H9 (cell line): ENCODE data around the gene CYP4V2. TPM values are rescaled to one million over a fixed set of nuclear protein-coding genes. Genes with fewer than 3 reads are reported as not detected.

Experiments
- DNase-seq: peaks from one replicate; pipeline ENCODE4 v3.0.0-alpha.2; 2017
- H2AFZ ChIP-seq: one replicate; pipeline ENCODE4 v1.6.1; 2013; ENCODE audit warnings: mild to moderate bottlenecking, low read length, control low read depth, moderate library complexity
- H2AK5ac ChIP-seq: 2 replicates; pipeline ENCODE4 v1.6.1; 2013; ENCODE audit warnings: low read length, control low read depth, mixed read lengths; ENCODE audit not compliant: insufficient read length
- H2BK120ac ChIP-seq: one replicate; pipeline ENCODE4 v1.6.1; 2013; ENCODE audit warnings: low read depth, mild to moderate bottlenecking, low read length, control low read depth, inconsistent platforms; ENCODE audit not compliant: poor library complexity, severe bottlenecking
- H2BK12ac ChIP-seq: 2 replicates; pipeline ENCODE4 v1.6.1; 2013; ENCODE audit warnings: low read length, control low read depth, mixed read lengths, low read depth; ENCODE audit not compliant: insufficient read length
- H2BK15ac ChIP-seq: 2 replicates; pipeline ENCODE4 v1.6.1; 2013; ENCODE audit warnings: low read depth, low read length, control low read depth
- H2BK20ac ChIP-seq: one replicate; pipeline ENCODE4 v1.6.1; 2013; ENCODE audit warnings: low read depth, mild to moderate bottlenecking, low read length, control low read depth, inconsistent platforms; ENCODE audit not compliant: poor library complexity, severe bottlenecking
- H2BK5ac ChIP-seq: 2 replicates; pipeline ENCODE4 v1.6.1; 2013; ENCODE audit warnings: low read length, control low read depth, mixed read lengths; ENCODE audit not compliant: insufficient read length
- H3K14ac ChIP-seq: 2 replicates; pipeline ENCODE4 v1.6.1; 2013; ENCODE audit warnings: low read length, control low read depth; ENCODE audit not compliant: insufficient read depth
- H3K18ac ChIP-seq: 2 replicates; pipeline ENCODE4 v1.6.1; 2013; ENCODE audit warnings: low read depth, mild to moderate bottlenecking, mixed read lengths, low read length, control low read depth; ENCODE audit not compliant: insufficient read length
- H3K23ac ChIP-seq: 2 replicates; pipeline ENCODE4 v1.6.1; 2013; ENCODE audit warnings: low read length, control low read depth, mixed read lengths, low read depth; ENCODE audit not compliant: insufficient read length
- H3K23me2 ChIP-seq: 2 replicates; pipeline ENCODE4 v1.6.1; 2013; ENCODE audit warnings: low read depth, mild to moderate bottlenecking, mixed read lengths, low read length, control low read depth; ENCODE audit not compliant: insufficient read length, poor library complexity, severe bottlenecking
- H3K27ac ChIP-seq: 2 replicates; pipeline ENCODE4 v1.5.1; 2013; ENCODE audit warnings: low read length, control low read depth, mixed read lengths, low read depth; ENCODE audit not compliant: insufficient read length
- H3K27me3 ChIP-seq: 2 replicates; pipeline ENCODE4 v1.6.1; 2013; ENCODE audit warnings: low read length, control low read depth, inconsistent platforms; ENCODE audit not compliant: insufficient read depth
- H3K4ac ChIP-seq: 2 replicates; pipeline ENCODE4 v1.6.1; 2013; ENCODE audit warnings: low read depth, mild to moderate bottlenecking, control low read depth, inconsistent platforms, low read length, moderate library complexity
- H3K4me1 ChIP-seq: 2 replicates; pipeline ENCODE4 v1.6.1; 2013; ENCODE audit warnings: low read length, control low read depth, inconsistent platforms; ENCODE audit not compliant: insufficient read depth
- H3K4me2 ChIP-seq: 2 replicates; pipeline ENCODE4 v1.6.1; 2013; ENCODE audit warnings: low read length, control low read depth, mixed read lengths; ENCODE audit not compliant: insufficient read length, insufficient read depth
- H3K56ac ChIP-seq: 2 replicates; pipeline ENCODE4 v1.6.1; 2013; ENCODE audit warnings: low read depth, mild to moderate bottlenecking, mixed read lengths, low read length, control low read depth; ENCODE audit not compliant: insufficient read length
- H3K79me1 ChIP-seq: 2 replicates; pipeline ENCODE4 v1.6.1; 2013; ENCODE audit warnings: low read depth, mild to moderate bottlenecking, moderate library complexity, low read length, control low read depth, inconsistent platforms; ENCODE audit not compliant: insufficient read depth, poor library complexity, severe bottlenecking
- H3K79me2 ChIP-seq: 2 replicates; pipeline ENCODE4 v1.6.1; 2013; ENCODE audit warnings: low read length, control low read depth, inconsistent platforms; ENCODE audit not compliant: insufficient read depth
- H3K9ac ChIP-seq: 2 replicates; pipeline ENCODE4 v1.6.1; 2013; ENCODE audit warnings: low read length, control low read depth, mixed read lengths; ENCODE audit not compliant: insufficient read length; ENCODE audit errors: extremely low read depth
- H3K9me3 ChIP-seq: one replicate; pipeline ENCODE4 v1.6.1; 2013; ENCODE audit warnings: low read depth, low read length, inconsistent platforms; ENCODE audit not compliant: control insufficient read depth
- H3T11ph ChIP-seq: one replicate; pipeline ENCODE4 v1.6.1; 2013; ENCODE audit warnings: mild to moderate bottlenecking, low read length, control low read depth, inconsistent platforms
- H4K20me1 ChIP-seq: one replicate; pipeline ENCODE4 v1.6.1; 2013; ENCODE audit not compliant: control insufficient read depth, insufficient read length, insufficient read depth
- H4K5ac ChIP-seq: 2 replicates; pipeline ENCODE4 v1.6.1; 2013; ENCODE audit warnings: low read depth, mild to moderate bottlenecking, mixed read lengths, low read length, control low read depth; ENCODE audit not compliant: insufficient read length
- H4K8ac ChIP-seq: replicated peaks from 2 replicates; pipeline ENCODE4 v1.6.1; 2013; ENCODE audit warnings: low read length, control low read depth, mixed read lengths, low read depth; ENCODE audit not compliant: insufficient read length
- H4K91ac ChIP-seq: 2 replicates; pipeline ENCODE4 v1.6.1; 2013; ENCODE audit warnings: low read depth, mild to moderate bottlenecking, moderate library complexity, mixed read lengths, low read length, control low read depth; ENCODE audit not compliant: insufficient read length
- H3K27ac Mint-ChIP-seq, 3 experiments: 2 replicates in 2 of 3; 3 replicates in 1 of 3; pipeline ENCODE4 v1.8.0; 2020 to 2021; ENCODE audit warnings: mixed read lengths in 3 of 3, mild to moderate bottlenecking in 1 of 3, moderate library complexity in 1 of 3
- H3K27me3 Mint-ChIP-seq: 2 replicates; pipeline ENCODE4 v1.8.0; 2021; ENCODE audit warnings: low read depth, mild to moderate bottlenecking, moderate library complexity, mixed read lengths
- H3K36me3 Mint-ChIP-seq, 3 experiments: 2 replicates in 2 of 3; 3 replicates in 1 of 3; pipeline ENCODE4 v1.8.0; 2020 to 2021; ENCODE audit warnings: low read depth in 3 of 3, mixed read lengths in 3 of 3; ENCODE audit not compliant: insufficient read depth in 1 of 3
- H3K4me1 Mint-ChIP-seq, 2 experiments: 2 replicates each; pipeline ENCODE4 v1.8.0; 2020; ENCODE audit warnings: mixed read lengths in 2 of 2
- H3K4me3 Mint-ChIP-seq, 2 experiments: 2 replicates in 1 of 2; 3 replicates in 1 of 2; pipeline ENCODE4 v1.8.0; 2020 to 2021; ENCODE audit warnings: mild to moderate bottlenecking in 2 of 2, mixed read lengths in 2 of 2, moderate library complexity in 1 of 2
- H3K9me3 Mint-ChIP-seq, 2 experiments: 2 replicates in 1 of 2; 3 replicates in 1 of 2; pipeline ENCODE4 v1.8.0; 2020; ENCODE audit warnings: mild to moderate bottlenecking in 2 of 2, mixed read lengths in 2 of 2, moderate library complexity in 1 of 2
- WGBS: extraction: QIAGEN DNeasy Blood & Tissue Kit; methylation state at CpG from one replicate; pipeline ENCODE4 v1.1.7; 2013; ENCODE audit warnings: missing lambda C conversion rate, low lambda C conversion rate, mixed read lengths; ENCODE audit not compliant: insufficient read length; ENCODE audit errors: extremely low coverage; 5-methylcytosine and 5-hydroxymethylcytosine counted together
- total RNA-seq: library from RNA; stranded (reverse); gene quantifications from 2 replicates; pipeline ENCODE4 v1.2.1, GENCODE V29; 2021
- TF ChIP-seq, protein P1 (sequence below): fragments of 200-600 bp; sonication (generic); conservative IDR thresholded peaks from 3 replicates; pipeline ENCODE4 v1.8.0; 2021; ENCODE audit warnings: antibody characterized with exemption, mild to moderate bottlenecking

CYP4V2 gene
- total RNA-seq, 1 experiment from 2014 or later: 1.0 TPM

DNA sequence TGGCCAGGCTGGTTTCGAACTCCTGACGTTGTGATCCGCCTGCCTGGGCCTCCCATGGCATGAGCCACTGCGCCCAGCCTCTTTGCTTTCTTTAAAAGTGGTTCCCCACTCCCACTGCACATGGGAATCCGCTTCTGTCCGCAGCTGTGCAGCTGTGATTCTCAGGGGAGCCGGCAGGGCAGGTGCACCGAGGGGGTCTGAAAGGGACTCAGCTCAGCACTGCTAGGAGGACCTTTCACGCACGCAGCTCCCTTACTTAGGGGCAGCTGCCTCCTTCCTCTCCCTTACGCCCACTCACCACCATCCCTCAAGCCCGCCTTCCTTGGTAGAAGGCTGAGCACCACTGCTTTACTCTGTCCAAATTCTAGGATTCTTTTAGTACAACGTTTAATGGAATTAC, 40.4 kb upstream of the CYP4V2 start:
- DNase-seq: no peak
- no peak overlapping the region for H3K4me2 ChIP-seq

More for the DNA sequence above, 40.4 kb upstream of the CYP4V2 start:
- Histone ChIP-seq H3K9ac (no peak overlapping the region), H3K4me1 (no peaks in the 10 kb centered on the region), H2BK5ac (no peak overlapping the region), H3K27me3 (no peaks in the 10 kb centered on the region; the same call in 1 of the 2 replicates), H3K23ac (no peak overlapping the region), H3K18ac (no peak overlapping the region), H4K91ac (no peak overlapping the region), H3T11ph (no peak overlapping the region), H2BK20ac (no peak overlapping the region), H4K20me1 (no peaks in the 10 kb centered on the region), H2BK15ac (no peak overlapping the region), H2AFZ (no peak overlapping the region), H3K14ac (no peak overlapping the region), H2BK120ac (no peak overlapping the region), H3K23me2 (no peaks in the 10 kb centered on the region), H3K27ac (no peak overlapping the region), H4K8ac (no peak overlapping the region), H4K5ac (no peak overlapping the region), H3K79me2 (no peaks in the 10 kb centered on the region), H3K4ac (no peak overlapping the region), H2AK5ac (no peak overlapping the region), H3K79me1 (no peaks in the 10 kb centered on the region), H3K56ac (no peak overlapping the region), H3K9me3 (no peaks in the 10 kb centered on the region), H2BK12ac (no peak overlapping the region)
- TF ChIP-seq, protein P1, sequence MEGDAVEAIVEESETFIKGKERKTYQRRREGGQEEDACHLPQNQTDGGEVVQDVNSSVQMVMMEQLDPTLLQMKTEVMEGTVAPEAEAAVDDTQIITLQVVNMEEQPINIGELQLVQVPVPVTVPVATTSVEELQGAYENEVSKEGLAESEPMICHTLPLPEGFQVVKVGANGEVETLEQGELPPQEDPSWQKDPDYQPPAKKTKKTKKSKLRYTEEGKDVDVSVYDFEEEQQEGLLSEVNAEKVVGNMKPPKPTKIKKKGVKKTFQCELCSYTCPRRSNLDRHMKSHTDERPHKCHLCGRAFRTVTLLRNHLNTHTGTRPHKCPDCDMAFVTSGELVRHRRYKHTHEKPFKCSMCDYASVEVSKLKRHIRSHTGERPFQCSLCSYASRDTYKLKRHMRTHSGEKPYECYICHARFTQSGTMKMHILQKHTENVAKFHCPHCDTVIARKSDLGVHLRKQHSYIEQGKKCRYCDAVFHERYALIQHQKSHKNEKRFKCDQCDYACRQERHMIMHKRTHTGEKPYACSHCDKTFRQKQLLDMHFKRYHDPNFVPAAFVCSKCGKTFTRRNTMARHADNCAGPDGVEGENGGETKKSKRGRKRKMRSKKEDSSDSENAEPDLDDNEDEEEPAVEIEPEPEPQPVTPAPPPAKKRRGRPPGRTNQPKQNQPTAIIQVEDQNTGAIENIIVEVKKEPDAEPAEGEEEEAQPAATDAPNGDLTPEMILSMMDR: no peak
- peaks cover 7 to 29% (median 8%) of the 10 kb centered on the region in 3 experiments for H3K36me3 Mint-ChIP-seq
- H3K4me3 Mint-ChIP-seq: no peak overlapping the region
- no peak overlapping the region for H3K27ac Mint-ChIP-seq
- peaks cover 18 to 20% of the 10 kb centered on the region in 2 experiments for H3K4me1 Mint-ChIP-seq
- peaks cover 14% of the 10 kb centered on the region for H3K27me3 Mint-ChIP-seq
- no CpG with 5 or more reads among the region's 13 CpGs for WGBS
- H3K9me3 Mint-ChIP-seq: no peaks in the 10 kb centered on the region
